Skeletal muscle tissue (tissue), 4 donors: Measurements from ENCODE around the gene GNAS-AS1. TPM values are rescaled to one million over a fixed set of nuclear protein-coding genes. Genes with fewer than 3 reads are reported as not detected.
A peak's percentile ranks its signal among the peaks of the same experiment; 100 is the strongest.
"Not testable (repeated sequence)": the region's sequence is repeated elsewhere in the genome, so short reads cannot be mapped to it uniquely, and the experiment has no call there.

Source experiments
- H3K27ac ChIP-seq: one replicate; pipeline ENCODE4 v1.7.0; 2013; ENCODE audit warnings: mild to moderate bottlenecking, low read depth, low read length, inconsistent platforms
- H3K27me3 ChIP-seq, 3 donors: one replicate each; pipeline ENCODE4 v1.7.0; 2013; ENCODE audit warnings: low read length in 3 of 3; ENCODE audit not compliant: control insufficient read depth in 3 of 3, insufficient read depth in 3 of 3
- H3K36me3 ChIP-seq, 3 donors: one replicate each; pipeline ENCODE4 v1.7.0; 2013; ENCODE audit warnings: low read length in 3 of 3; ENCODE audit not compliant: control insufficient read depth in 3 of 3, insufficient read depth in 3 of 3
- H3K4me1 ChIP-seq, 3 donors: one replicate each; pipeline ENCODE4 v1.7.0; 2013; ENCODE audit warnings: low read length in 3 of 3, mild to moderate bottlenecking in 3 of 3; ENCODE audit not compliant: control insufficient read depth in 3 of 3, insufficient read depth in 3 of 3
- H3K4me3 ChIP-seq, 3 donors: one replicate each; pipeline ENCODE4 v1.7.0; 2013; ENCODE audit warnings: low read length in 3 of 3
- H3K9ac ChIP-seq, 3 donors: one replicate each; pipeline ENCODE4 v1.7.0; 2013; ENCODE audit warnings: low read length in 3 of 3, mild to moderate bottlenecking in 3 of 3, moderate library complexity in 2 of 3, low read depth in 1 of 3
- H3K9me3 ChIP-seq, 3 donors: one replicate each; pipeline ENCODE4 v1.7.0; 2013; ENCODE audit warnings: low read length in 3 of 3; ENCODE audit not compliant: control insufficient read depth in 3 of 3
- total RNA-seq: library from RNA; depleted of rRNA; stranded (reverse); fragments of >200 nt; gene quantifications from one replicate; pipeline ENCODE4 v1.2.3, GENCODE V29; 2014
- donor health status: Osteomylitis.

The GNAS-AS1 gene
- total RNA-seq, 1 donor from 2014 or later = 1.0 TPM

GRCh38 chr20:58828136-58828535, 22.6 kb downstream of the GNAS-AS1 start:
- Histone ChIP-seq H3K9ac (no peak overlapping the region), H3K27me3 (no peaks in the 10 kb centered on the region), H3K27ac (peak overlapping the region; percentile 61), H3K36me3 (no peaks in the 10 kb centered on the region), H3K4me3 (no peak overlapping the region), H3K9me3 (no peaks in the 10 kb centered on the region), H3K4me1 (peaks cover 31 to 57% (median 43%) of the 10 kb centered on the region in 3 donors)

- H3K27me3 ChIP-seq = no peaks in the 10 kb centered on the region
- no peak overlapping the region for H3K4me3 ChIP-seq
- no peak overlapping the region for H3K9ac ChIP-seq
- H3K36me3 ChIP-seq = no peaks in the 10 kb centered on the region
- H3K9me3 ChIP-seq = no peaks in the 10 kb centered on the region
- no peak overlapping the region for H3K27ac ChIP-seq
- peaks cover 34 to 69% (median 53%) of the 10 kb centered on the region in 3 donors for H3K4me1 ChIP-seq
These were observed 24.4 kb downstream of the GNAS-AS1 start for GRCh38 chr20:58826271-58826670.

- peaks cover 34 to 66% (median 53%) of the 10 kb centered on the region in 3 donors for H3K4me1 ChIP-seq
- no peaks in the 10 kb centered on the region for H3K36me3 ChIP-seq
- no peaks in the 10 kb centered on the region for H3K27me3 ChIP-seq
- no peaks in the 10 kb centered on the region for H3K9me3 ChIP-seq
- H3K27ac ChIP-seq = peak overlapping the region; percentile 50
- no peak overlapping the region for H3K9ac ChIP-seq
- H3K4me3 ChIP-seq = no peak overlapping the region
These were observed 25.3 kb downstream of the GNAS-AS1 start for GRCh38 chr20:58825450-58825849.

- Histone ChIP-seq H3K4me1 (peaks cover 34 to 60% (median 51%) of the 10 kb centered on the region in 3 donors), H3K27me3 (no peaks in the 10 kb centered on the region), H3K9ac (no peak overlapping the region), H3K4me3 (no peak overlapping the region), H3K9me3 (no peaks in the 10 kb centered on the region), H3K36me3 (no peaks in the 10 kb centered on the region), H3K27ac (peak overlapping the region; percentile 50)
These were observed 25.9 kb downstream of the GNAS-AS1 start for GRCh38 chr20:58824843-58825242.

- peak overlapping the region; percentile 51 for H3K27ac ChIP-seq
- H3K36me3 ChIP-seq = no peaks in the 10 kb centered on the region
- no peaks in the 10 kb centered on the region for H3K27me3 ChIP-seq
- H3K9me3 ChIP-seq = no peaks in the 10 kb centered on the region
- no peak overlapping the region for H3K4me3 ChIP-seq
- peak overlapping the region in 1 of 3 donors; percentile 40 for H3K9ac ChIP-seq
- H3K4me1 ChIP-seq = peaks cover 21 to 47% (median 40%) of the 10 kb centered on the region in 3 donors
These were observed 27.7 kb downstream of the GNAS-AS1 start for GRCh38 chr20:58822748-58823730.

- Histone ChIP-seq H3K27ac (no peak overlapping the region), H3K27me3 (no peaks in the 10 kb centered on the region), H3K36me3 (no peaks in the 10 kb centered on the region), H3K9ac (no peak overlapping the region), H3K9me3 (no peaks in the 10 kb centered on the region), H3K4me1 (peaks cover 13 to 38% (median 31%) of the 10 kb centered on the region in 3 donors), H3K4me3 (no peak overlapping the region)
These were observed 28.6 kb downstream of the GNAS-AS1 start for GRCh38 chr20:58822149-58822548.

- H3K9ac ChIP-seq, H3K36me3 ChIP-seq, H3K4me3 ChIP-seq, H3K27me3 ChIP-seq, H3K9me3 ChIP-seq, H3K27ac ChIP-seq: not testable (repeated sequence)
- peaks cover 12 to 31% (median 29%) of the 10 kb centered on the region in 3 donors for H3K4me1 ChIP-seq
These were observed 30.2 kb downstream of the GNAS-AS1 start for GRCh38 chr20:58820515-58820914.

- Histone ChIP-seq H3K9ac (no peak overlapping the region), H3K9me3 (no peaks in the 10 kb centered on the region), H3K4me3 (no peak overlapping the region), H3K27ac (no peak overlapping the region), H3K27me3 (no peaks in the 10 kb centered on the region), H3K4me1 (peaks cover 8 to 26% (median 25%) of the 10 kb centered on the region in 3 donors), H3K36me3 (no peaks in the 10 kb centered on the region)
These were observed 30.8 kb downstream of the GNAS-AS1 start for GRCh38 chr20:58819921-58820320.

- Histone ChIP-seq H3K4me1 (peaks cover 5 to 18% (median 15%) of the 10 kb centered on the region in 3 donors), H3K9me3 (no peaks in the 10 kb centered on the region), H3K27ac (no peak overlapping the region), H3K4me3 (no peak overlapping the region), H3K27me3 (peaks cover 0 to 6% (median 0%) of the 10 kb centered on the region in 3 donors), H3K9ac (no peak overlapping the region), H3K36me3 (no peaks in the 10 kb centered on the region)
These were observed 32.0 kb downstream of the GNAS-AS1 start for GRCh38 chr20:58818586-58819285.

GRCh38 chr20:58817748-58818147, 33.0 kb downstream of the GNAS-AS1 start:
- peaks cover 4 to 10% (median 4%) of the 10 kb centered on the region in 3 donors for H3K27me3 ChIP-seq
- H3K4me3 ChIP-seq = no peak overlapping the region
- H3K4me1 ChIP-seq = peaks cover 0 to 9% (median 6%) of the 10 kb centered on the region in 3 donors
- no peak overlapping the region for H3K27ac ChIP-seq
- H3K36me3 ChIP-seq = no peaks in the 10 kb centered on the region
- no peak overlapping the region for H3K9ac ChIP-seq
- no peaks in the 10 kb centered on the region for H3K9me3 ChIP-seq
